Measurements from ENCODE around the gene ZNF418.
"Not testable (repeated sequence)": the region's sequence is repeated elsewhere in the genome, so short reads cannot be mapped to it uniquely, and the experiment has no call there.

ZNF418 gene

DNA sequence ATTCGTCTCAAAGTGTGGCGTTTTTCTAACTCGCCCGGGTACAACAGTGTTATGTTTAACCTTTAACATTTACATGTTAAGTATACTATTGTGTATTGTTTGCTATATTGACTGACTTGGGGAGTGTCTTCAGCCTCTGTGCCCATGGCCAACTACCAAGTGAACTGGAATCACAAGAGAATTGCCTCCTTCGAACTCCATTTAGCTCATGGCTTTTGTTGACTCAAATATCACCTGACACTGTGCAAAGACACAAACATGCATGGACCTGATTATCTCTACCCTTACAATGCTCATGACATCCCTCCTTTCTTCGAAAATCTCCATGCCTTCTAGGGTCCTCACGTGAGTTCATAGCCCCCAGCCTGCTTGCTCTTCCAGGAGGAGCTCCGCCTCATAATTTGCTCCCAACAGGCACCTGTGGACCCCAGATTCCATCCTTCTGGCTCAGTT, 47.1 kb downstream of the ZNF418 start:
- no peak for TF ChIP-seq ZFX (IDR thresholded peaks at IDR 0.05; ENCODE audit: borderline replicate concordance)
- TF ChIP-seq, protein P1, sequence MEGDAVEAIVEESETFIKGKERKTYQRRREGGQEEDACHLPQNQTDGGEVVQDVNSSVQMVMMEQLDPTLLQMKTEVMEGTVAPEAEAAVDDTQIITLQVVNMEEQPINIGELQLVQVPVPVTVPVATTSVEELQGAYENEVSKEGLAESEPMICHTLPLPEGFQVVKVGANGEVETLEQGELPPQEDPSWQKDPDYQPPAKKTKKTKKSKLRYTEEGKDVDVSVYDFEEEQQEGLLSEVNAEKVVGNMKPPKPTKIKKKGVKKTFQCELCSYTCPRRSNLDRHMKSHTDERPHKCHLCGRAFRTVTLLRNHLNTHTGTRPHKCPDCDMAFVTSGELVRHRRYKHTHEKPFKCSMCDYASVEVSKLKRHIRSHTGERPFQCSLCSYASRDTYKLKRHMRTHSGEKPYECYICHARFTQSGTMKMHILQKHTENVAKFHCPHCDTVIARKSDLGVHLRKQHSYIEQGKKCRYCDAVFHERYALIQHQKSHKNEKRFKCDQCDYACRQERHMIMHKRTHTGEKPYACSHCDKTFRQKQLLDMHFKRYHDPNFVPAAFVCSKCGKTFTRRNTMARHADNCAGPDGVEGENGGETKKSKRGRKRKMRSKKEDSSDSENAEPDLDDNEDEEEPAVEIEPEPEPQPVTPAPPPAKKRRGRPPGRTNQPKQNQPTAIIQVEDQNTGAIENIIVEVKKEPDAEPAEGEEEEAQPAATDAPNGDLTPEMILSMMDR (IDR thresholded peaks at IDR 0.05): no peak
- H3K27ac ChIP-seq: no peak overlapping the region; the same call in 1 of the 2 replicates

DNA sequence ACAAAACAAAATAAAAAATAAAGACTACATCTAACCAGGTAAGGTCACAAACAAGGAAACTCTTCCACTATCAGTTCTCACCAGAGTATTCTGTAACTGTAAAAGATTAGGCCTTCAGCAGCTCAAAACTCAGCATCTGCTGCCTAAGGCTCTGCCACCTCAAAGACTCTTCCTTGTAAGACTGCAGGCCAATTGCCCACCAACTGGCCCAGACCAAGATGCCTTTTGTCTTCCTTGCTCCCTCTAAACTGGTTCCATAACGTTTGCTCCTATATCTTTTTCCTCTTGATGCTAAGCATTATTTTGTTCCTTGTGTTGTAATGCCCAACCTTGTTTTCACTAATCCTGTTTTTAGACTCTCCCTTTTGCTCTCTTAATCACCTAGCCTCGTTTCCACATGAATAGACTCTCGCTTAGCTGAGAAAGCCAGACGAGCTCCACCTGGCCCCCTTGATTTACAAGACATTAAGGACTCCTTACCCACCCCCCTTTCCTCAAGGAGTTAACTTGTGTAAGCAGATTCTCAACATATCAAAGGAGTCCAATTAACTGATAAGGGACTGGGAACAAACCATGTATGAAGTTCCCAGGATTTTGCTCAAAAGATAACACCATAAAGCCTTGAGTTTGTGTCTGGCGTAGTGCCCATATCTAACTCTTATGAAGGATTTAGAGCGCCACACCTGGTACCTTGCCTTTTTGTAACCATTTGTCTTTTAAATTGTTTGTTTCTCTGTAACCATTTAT, 47.8 kb downstream of the ZNF418 start:
- TF ChIP-seq ZFX (IDR thresholded peaks at IDR 0.05; ENCODE audit: borderline replicate concordance): no peak
- no peak overlapping the region for H3K27ac ChIP-seq

DNA sequence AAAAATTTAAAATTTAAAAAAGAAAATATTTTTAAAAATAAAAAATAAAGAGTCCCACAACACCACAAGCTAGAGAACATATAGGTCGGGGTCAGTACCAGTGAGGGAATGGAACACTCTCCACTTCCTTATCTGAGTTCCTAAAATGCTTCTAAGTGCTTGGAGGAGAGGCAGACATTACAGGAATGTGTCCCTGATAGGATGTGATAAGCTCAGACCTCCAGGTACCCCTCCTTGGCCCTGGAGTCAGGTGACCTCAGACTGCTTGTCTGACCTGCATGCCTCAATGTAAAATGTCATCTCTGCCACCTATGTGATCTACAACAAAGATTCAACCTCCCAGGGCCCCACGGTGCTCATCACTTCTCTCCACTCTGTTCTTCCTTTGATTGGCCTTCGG, 49.2 kb downstream of the ZNF418 start:
- TF ChIP-seq, protein P1 (IDR thresholded peaks at IDR 0.05): no peak
- no peak overlapping the region for H3K27ac ChIP-seq

DNA sequence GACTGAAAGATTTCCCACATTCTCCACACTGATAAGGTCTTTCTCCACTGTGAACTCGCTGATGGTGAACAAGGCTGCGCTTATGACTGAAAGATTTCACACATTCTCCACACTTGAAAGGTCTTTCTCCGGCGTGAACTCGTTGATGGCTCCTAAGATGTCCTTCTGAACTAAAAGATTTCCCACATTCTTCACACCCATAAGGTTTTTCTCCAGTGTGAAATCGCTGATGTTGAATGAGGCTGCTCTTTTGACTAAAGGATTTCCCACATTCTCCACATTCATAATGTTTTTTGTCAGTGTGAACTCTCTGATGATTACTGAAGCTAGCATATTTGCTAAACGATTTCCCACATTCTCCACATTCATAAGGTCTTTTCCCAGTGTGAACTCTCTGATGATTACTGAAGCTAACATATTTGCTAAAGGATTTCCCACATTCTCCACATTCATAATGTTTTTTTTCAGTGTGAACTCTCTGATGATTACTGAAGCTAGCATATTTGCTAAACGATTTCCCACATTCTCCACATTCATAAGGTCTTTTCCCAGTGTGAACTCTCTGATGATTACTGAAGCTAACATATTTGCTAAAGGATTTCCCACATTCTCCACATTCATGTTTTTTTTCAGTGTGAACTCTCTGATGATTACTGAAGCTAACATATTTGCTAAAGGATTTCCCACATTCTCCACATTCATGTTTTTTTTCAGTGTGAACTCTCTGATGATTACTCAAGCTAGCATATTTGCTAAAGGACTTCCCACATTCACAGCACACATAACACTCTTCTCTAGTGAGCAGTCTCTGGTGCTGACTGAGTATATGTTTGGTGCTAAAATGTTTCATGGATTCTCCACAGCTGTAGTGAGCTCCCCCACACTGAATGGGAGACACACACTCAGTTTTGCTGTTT, 61.1 kb downstream of the ZNF418 start:
- not testable (repeated sequence) for H3K27ac ChIP-seq

DNA sequence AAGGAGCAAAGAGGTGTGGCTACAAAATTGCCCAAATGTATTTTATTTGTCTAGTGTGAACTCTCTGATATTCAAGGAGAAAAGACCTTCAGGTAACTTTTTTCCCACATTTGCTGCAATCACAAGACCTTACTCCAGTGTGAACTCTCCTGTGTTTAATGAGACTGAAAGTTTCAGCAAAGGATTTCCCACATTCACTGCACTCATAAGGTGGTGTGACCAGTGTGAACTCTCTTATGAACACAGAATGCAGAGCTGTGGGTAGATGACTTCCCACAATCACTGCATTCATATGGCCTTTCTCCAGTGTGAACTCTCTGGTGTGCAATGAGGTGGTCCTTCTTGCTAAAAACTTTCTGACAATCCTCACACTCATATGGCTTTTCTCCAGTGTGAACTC, 62.8 kb downstream of the ZNF418 start:
- no peak overlapping the region for H3K27ac ChIP-seq
- no peak for TF ChIP-seq ZFX (IDR thresholded peaks at IDR 0.05; ENCODE audit: borderline replicate concordance)
- TF ChIP-seq, protein P1 (IDR thresholded peaks at IDR 0.05): no peak
